OCI-LY7 (cell line): Measurements from ENCODE around the gene AQP9. TPM values are rescaled to one million over a fixed set of nuclear protein-coding genes. Genes with fewer than 3 reads are reported as not detected.

Experiments
- BruUV-seq: library from RNA; stranded (reverse); fragments of 400-500 nt; replicated peaks from 2 replicates; lab custom pipeline; 2021; lab: Mats Ljungman, UMichigan
- CTCF ChIA-PET: fragments of 300-600 bp; sonication (Branson Sonifier 250); formaldehyde crosslinking; loops from one replicate; lab custom pipeline; 2022; ENCODE audit warnings: antibody characterized with exemption; ENCODE audit not compliant: unreplicated experiment; lab: Charles Lee
- POLR2A ChIA-PET: fragments of 300-600 bp; sonication (Branson Sonifier 250); formaldehyde crosslinking; loops from one replicate; lab custom pipeline; 2022; ENCODE audit warnings: antibody characterized with exemption; lab: Charles Lee
- DNase-seq: peaks from one replicate; pipeline ENCODE4 v3.0.0-alpha.2; 2015; ENCODE audit warnings: low spot score
- H2AFZ ChIP-seq: fragments of 200-600 bp; sonication (generic), shearing (Covaris generic); 2 replicates; pipeline ENCODE4 v1.6.1; 2014; ENCODE audit warnings: mild to moderate bottlenecking, antibody characterized with exemption, low read length, moderate library complexity
- H3K27ac ChIP-seq: fragments of 200-600 bp; sonication (generic); 2 replicates; pipeline ENCODE4 v1.5.1; 2014; ENCODE audit warnings: mixed run types, low read depth, mild to moderate bottlenecking, moderate library complexity, low read length, inconsistent platforms; ENCODE audit not compliant: poor library complexity, severe bottlenecking
- H3K36me3 ChIP-seq: fragments of 200-600 bp; sonication (generic); 2 replicates; pipeline ENCODE4 v1.6.1; 2014; ENCODE audit warnings: mild to moderate bottlenecking, antibody characterized with exemption, low read length, moderate library complexity, mixed read lengths; ENCODE audit not compliant: insufficient read depth
- H3K4me1 ChIP-seq: fragments of 200-600 bp; sonication (generic); 2 replicates; pipeline ENCODE4 v1.5.1; 2014; ENCODE audit warnings: mild to moderate bottlenecking, low read length; ENCODE audit not compliant: insufficient read depth, poor library complexity, severe bottlenecking
- H3K4me2 ChIP-seq: fragments of 200-600 bp; sonication (generic); 2 replicates; pipeline ENCODE4 v1.6.1; 2014; ENCODE audit warnings: mild to moderate bottlenecking, low read length
- H3K4me3 ChIP-seq: fragments of 200-600 bp; sonication (generic); 2 replicates; pipeline ENCODE4 v1.5.1; 2014; ENCODE audit warnings: mild to moderate bottlenecking, low read depth, low read length; ENCODE audit not compliant: poor library complexity, severe bottlenecking
- H3K79me2 ChIP-seq: fragments of 200-600 bp; sonication (generic); 2 replicates; pipeline ENCODE4 v1.6.1; 2016; ENCODE audit warnings: low read depth, mild to moderate bottlenecking, low read length, moderate library complexity, mixed read lengths; ENCODE audit not compliant: insufficient read depth
- H3K9me2 ChIP-seq: fragments of 200-600 bp; sonication (generic); 2 replicates; pipeline ENCODE4 v1.6.1; 2016; ENCODE audit warnings: mild to moderate bottlenecking, low read length, mixed read lengths; ENCODE audit not compliant: insufficient read depth
- H3K9me3 ChIP-seq: fragments of 200-600 bp; sonication (generic); 2 replicates; pipeline ENCODE4 v1.6.1; 2014; ENCODE audit warnings: mild to moderate bottlenecking, mixed run types, low read length, mixed read lengths
- H4K20me1 ChIP-seq: fragments of 200-600 bp; sonication (generic); 2 replicates; pipeline ENCODE4 v1.6.1; 2014; ENCODE audit warnings: mild to moderate bottlenecking, antibody characterized with exemption, low read length, moderate library complexity, mixed read lengths; ENCODE audit not compliant: insufficient read depth
- CTCF ChIP-seq: fragments of 200-600 bp; sonication (generic); conservative IDR thresholded peaks from 2 replicates; pipeline ENCODE4 v1.5.1; 2014; ENCODE audit warnings: mild to moderate bottlenecking, antibody characterized with exemption, low read length, moderate library complexity, mixed read lengths
- EZH2phosphoT487 ChIP-seq: fragments of 200-600 bp; sonication (generic); IDR thresholded peaks from 2 replicates; pipeline ENCODE4 v1.6.1; 2018; ENCODE audit warnings: low read depth, borderline replicate concordance, mild to moderate bottlenecking, mixed run types, antibody characterized with exemption, low read length, moderate library complexity, mixed read lengths
- intact Hi-C: fragments of 100-400 bp; cut with micrococcal nuclease; formaldehyde crosslinking; loops from one replicate; pipeline ENCODE4 v1.10.0; 2022; ENCODE audit not compliant: unreplicated experiment
- total RNA-seq, 2 experiments: library from RNA; depleted of rRNA in 1 of 2; stranded (reverse); fragments of >200 nt in 1 of 2; shearing (Covaris generic) in 1 of 2; gene quantifications; 2 replicates each; pipeline ENCODE4 v1.2.3, GENCODE V29; 2014 to 2022

The AQP9 gene
- total RNA-seq, 2 experiments from 2014 or later, result not detected

GRCh38 chr15:58142827-58143461 lies 4.8 kb downstream of the AQP9 start:
- POLR2A ChIA-PET, result no interaction called here
- H3K36me3 ChIP-seq, result no peaks in the 10 kb centered on the region
- DNase-seq, result no peak

GRCh38 chr15:58145606-58146005 lies 7.4 kb downstream of the AQP9 start:
- TF ChIP-seq CTCF (no peak), EZH2phosphoT487 (no peak)
- Histone ChIP-seq H3K9me2 (no peaks in the 10 kb centered on the region), H3K36me3 (no peaks in the 10 kb centered on the region), H3K4me3 (no peak overlapping the region), H3K27ac (no peak overlapping the region), H3K9me3 (no peaks in the 10 kb centered on the region), H4K20me1 (no peaks in the 10 kb centered on the region), H3K79me2 (no peaks in the 10 kb centered on the region), H3K4me2 (no peak overlapping the region), H2AFZ (no peak overlapping the region), H3K4me1 (no peaks in the 10 kb centered on the region)
- intact Hi-C loops, result no loop called here
- BruUV-seq, result no TSS peak
- ChIA-PET CTCF (no interaction called here), POLR2A (no interaction called here)
- DNase-seq, result no peak

More at GRCh38 chr15:58142827-58143461, 4.8 kb downstream of the AQP9 start:
- Histone ChIP-seq H3K4me1 (no peaks in the 10 kb centered on the region), H3K9me2 (no peaks in the 10 kb centered on the region), H2AFZ (no peak overlapping the region), H4K20me1 (no peaks in the 10 kb centered on the region), H3K4me3 (no peak overlapping the region), H3K4me2 (no peak overlapping the region), H3K27ac (no peak overlapping the region), H3K9me3 (no peaks in the 10 kb centered on the region), H3K79me2 (no peaks in the 10 kb centered on the region)
- intact Hi-C loops, result no loop called here
- no TSS peak for BruUV-seq
- CTCF ChIA-PET, result no interaction called here
- TF ChIP-seq EZH2phosphoT487, result no peak
- no peak for TF ChIP-seq CTCF

GRCh38 chr15:58146211-58146610 lies 8.0 kb downstream of the AQP9 start:
- ChIA-PET CTCF (no interaction called here), POLR2A (no interaction called here)
- no peak overlapping the region for H3K4me3 ChIP-seq
- no peak overlapping the region for H2AFZ ChIP-seq
- no peaks in the 10 kb centered on the region for H3K36me3 ChIP-seq
- no peaks in the 10 kb centered on the region for H3K9me2 ChIP-seq
- no peaks in the 10 kb centered on the region for H3K79me2 ChIP-seq
- no TSS peak for BruUV-seq
- H3K4me2 ChIP-seq, result no peak overlapping the region
- intact Hi-C loops, result no loop called here
- no peak overlapping the region for H3K27ac ChIP-seq
- H4K20me1 ChIP-seq, result no peaks in the 10 kb centered on the region
- TF ChIP-seq CTCF (no peak), EZH2phosphoT487 (no peak)
- DNase-seq, result no peak
- H3K9me3 ChIP-seq, result no peaks in the 10 kb centered on the region
- H3K4me1 ChIP-seq, result no peaks in the 10 kb centered on the region
